ENCODE results near the gene GALNT13.

GALNT13 gene

DNA sequence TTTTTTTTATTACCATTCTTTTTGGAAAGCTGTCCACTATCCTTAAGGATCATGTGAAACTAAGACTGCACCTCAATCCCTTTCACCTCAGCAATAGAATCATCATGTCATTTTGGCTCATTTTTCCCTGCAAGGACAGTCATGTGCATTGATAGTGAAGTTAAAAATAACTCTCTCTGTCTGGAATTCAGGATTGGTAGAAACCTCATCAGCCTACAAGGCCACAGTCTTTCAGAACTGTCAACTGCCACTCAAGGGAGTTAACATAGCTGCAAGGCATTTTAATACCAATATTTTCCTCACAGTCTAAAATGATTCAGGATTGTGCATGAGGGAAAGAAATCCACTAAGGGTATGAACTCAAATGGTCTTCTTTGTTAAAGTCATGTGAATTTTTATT lies 625.3 kb downstream of the GALNT13 start:
- no peaks in the 10 kb centered on the region for H3K36me3 ChIP-seq (ENCODE audit: control insufficient read depth in 5 of 5, insufficient read depth in 5 of 5, low read length in 5 of 5)
- H3K4me1 ChIP-seq (ENCODE audit: control insufficient read depth in 5 of 5, insufficient read depth in 5 of 5, low read length in 5 of 5), result no peaks in the 10 kb centered on the region
- H3K27ac ChIP-seq (ENCODE audit: low read depth, low read length), result no peak overlapping the region
- H3K9me3 ChIP-seq (ENCODE audit: control insufficient read depth in 5 of 5, low read length in 5 of 5), result no peaks in the 10 kb centered on the region
- H3K4me3 ChIP-seq (ENCODE audit: low read depth in 1 of 5, low read length in 5 of 5), result no peak overlapping the region
- no peaks in the 10 kb centered on the region for H3K27me3 ChIP-seq (ENCODE audit: control insufficient read depth in 5 of 5, insufficient read depth in 4 of 5, low read length in 5 of 5)
- no peak overlapping the region for H3K9ac ChIP-seq (ENCODE audit: low read length in 5 of 5)
